Raji (cell line): ENCODE data around the gene PACSIN3.

Experiments used
- POLR2A ChIP-seq: IDR thresholded peaks from 2 replicates; pipeline ENCODE4 v1.6.1; 2011; ENCODE audit warnings: low read depth, low read length, control low read depth; ENCODE audit not compliant: insufficient read depth

Gene PACSIN3

GRCh38 chr11:47181271-47181670 is 5.0 kb downstream of the PACSIN3 start:
- no peak for TF ChIP-seq POLR2A

DNA sequence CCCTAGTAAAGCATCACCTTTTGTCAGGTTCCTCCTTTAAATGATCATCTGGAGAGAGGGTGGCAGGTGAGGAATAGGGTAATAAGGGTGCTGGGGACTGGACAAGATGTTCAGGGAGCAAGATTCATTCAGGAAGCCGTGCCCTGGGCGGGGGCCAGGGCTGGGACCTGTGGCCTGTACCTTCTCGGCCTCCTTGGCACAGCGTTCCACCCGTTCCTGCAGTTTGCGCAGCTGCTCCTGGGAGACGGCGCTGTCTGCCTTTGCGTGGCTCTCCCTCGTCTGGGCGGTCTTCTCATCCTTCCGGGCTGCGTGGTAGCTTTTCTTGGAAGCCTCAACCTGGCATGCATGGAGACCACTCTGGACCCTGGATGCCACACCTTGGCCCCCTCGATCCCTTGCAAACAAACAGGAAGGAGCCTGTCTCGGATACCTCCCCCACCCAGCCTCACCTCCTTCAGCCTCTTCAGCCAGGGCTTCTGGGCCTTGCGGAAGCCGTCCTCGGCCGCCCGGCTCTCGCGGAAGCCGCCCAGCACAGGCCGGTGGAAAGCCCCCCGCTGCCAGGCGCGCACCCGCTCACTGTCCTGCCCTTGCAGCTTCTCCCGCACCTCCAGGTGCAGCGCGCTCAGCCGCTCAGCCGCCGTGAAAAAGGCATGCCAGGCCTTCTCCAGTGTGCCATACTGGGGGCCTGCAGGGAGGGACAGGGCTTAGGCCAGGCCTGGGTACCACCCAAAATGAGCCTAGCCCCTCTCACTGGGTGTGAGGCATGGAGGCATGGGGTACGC is 6.0 kb downstream of the PACSIN3 start:
- no peak for TF ChIP-seq POLR2A

GRCh38 chr11:47179655-47179991 is 6.6 kb downstream of the PACSIN3 start:
- no peak for TF ChIP-seq POLR2A

DNA sequence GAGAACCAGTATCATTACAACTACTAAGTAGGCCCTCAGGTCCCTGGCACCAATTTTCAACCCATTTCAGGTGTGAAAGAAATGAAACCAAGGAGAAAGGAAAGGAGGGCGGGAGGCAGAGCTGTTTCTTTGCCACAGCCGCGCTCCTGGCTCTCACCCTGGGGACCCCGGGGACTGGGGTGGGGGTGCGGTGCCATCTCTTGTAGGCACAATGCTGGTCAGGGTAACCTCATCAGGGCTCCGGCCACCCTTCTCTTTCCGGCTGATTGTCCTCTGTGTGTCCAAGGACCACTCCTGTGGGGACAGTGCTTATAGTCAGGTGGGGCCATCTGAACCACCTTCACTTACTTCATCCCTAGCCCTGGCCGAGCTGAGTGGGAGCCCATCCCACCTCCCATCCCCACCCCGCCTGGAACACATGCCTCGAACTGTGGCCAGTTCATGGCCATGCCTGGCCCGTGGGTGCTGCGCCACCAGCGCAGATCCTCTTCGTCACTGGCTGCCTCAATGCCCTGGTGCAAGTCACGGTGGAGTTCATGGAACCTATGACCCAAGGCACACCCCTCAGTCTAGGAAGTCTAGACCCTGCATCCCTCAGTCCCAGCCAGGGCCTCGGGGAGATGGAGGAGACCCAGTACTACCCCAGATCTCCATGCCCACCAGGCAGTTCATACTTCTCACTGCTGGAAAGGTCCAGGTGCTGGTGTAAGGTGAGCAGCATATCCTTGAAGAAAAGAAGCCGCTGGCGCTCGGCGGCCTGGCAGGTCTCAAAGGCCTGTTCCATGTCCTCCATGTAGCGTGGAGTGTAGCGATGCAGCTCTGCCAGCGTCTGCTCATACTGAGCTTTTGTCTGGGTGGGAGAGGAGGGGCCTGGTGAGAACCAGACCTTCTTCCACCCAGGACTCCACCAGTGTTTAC is 7.2 kb downstream of the PACSIN3 start:
- TF ChIP-seq POLR2A: no peak

GRCh38 chr11:47178316-47178715 is 7.9 kb downstream of the PACSIN3 start:
- TF ChIP-seq POLR2A: no peak

- TF ChIP-seq POLR2A: no peak
Observed at GRCh38 chr11:47177846-47178245, 8.4 kb downstream of the PACSIN3 start.

DNA sequence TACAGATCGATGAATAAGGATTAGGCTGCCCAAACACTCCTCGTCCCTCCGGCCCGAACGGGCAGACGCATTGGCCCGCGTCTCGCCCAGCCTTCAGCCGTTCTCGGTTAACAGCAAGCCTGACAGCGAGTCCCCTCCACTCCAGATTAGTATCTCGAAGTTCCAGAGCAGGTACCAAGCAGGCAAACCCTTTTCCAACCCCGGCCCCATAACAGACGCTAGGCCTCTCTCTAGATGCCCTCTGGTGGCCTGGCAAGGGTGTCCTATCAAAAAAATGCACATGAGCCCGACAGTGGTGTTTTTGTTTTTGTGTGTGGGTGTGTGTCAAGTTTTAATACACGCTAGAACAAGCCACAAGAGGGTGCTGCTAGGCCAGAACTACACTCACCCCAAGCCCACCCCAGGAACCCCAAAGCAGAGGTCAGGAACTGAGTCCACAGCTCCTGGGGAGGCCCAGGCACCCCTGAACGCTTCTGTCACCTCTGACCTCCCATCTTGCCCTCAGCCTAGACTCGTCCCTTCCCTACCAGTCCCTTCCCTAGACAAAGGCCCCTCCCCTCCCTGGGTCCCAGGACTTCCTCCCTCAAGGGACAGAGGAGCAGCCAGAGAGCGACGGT is 8.9 kb downstream of the PACSIN3 start:
- TF ChIP-seq POLR2A: peak; percentile 51

- TF ChIP-seq POLR2A: peak; percentile 66
Observed at GRCh38 chr11:47176328-47177228, 9.7 kb downstream of the PACSIN3 start, which contains the start of gene ARFGAP2. ARFGAP2 (minus strand) TSS chr11:47176879; CDS start chr11:47176853, 26 bp downstream.

- no peak for TF ChIP-seq POLR2A
Observed at GRCh38 chr11:47175746-47176327, 10.4 kb downstream of the PACSIN3 start.

DNA sequence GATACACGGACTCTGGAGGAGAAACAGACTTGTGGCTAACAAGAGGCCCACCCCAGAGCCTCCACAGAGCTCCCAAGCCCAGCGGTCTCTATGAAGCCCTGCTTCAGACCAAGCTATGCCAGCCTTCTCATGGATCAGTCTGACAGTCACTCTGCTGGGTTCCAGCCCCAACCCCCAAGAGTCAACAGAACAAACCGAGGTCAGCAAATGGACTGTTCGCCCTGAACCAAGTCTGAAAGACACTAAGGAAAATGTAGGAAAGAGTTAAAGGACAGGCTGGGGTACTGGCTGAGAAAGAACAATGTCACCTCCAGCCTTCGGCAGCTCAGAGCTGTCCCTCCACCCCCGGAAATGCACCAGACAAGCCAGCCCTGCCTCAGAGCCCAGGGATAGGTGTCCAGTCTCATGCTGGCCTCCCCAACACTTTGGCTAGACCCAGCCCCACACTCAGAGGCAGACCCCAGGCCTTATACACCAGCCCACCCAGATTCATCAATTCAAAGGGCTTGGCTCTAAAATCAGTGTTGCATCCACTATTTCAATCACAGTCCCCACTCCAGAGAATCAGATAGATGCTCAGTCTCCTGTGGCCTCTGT is 13.4 kb downstream of the PACSIN3 start:
- no peak for TF ChIP-seq POLR2A

- no peak for TF ChIP-seq POLR2A
Observed at GRCh38 chr11:47171856-47172255, 14.4 kb downstream of the PACSIN3 start.

DNA sequence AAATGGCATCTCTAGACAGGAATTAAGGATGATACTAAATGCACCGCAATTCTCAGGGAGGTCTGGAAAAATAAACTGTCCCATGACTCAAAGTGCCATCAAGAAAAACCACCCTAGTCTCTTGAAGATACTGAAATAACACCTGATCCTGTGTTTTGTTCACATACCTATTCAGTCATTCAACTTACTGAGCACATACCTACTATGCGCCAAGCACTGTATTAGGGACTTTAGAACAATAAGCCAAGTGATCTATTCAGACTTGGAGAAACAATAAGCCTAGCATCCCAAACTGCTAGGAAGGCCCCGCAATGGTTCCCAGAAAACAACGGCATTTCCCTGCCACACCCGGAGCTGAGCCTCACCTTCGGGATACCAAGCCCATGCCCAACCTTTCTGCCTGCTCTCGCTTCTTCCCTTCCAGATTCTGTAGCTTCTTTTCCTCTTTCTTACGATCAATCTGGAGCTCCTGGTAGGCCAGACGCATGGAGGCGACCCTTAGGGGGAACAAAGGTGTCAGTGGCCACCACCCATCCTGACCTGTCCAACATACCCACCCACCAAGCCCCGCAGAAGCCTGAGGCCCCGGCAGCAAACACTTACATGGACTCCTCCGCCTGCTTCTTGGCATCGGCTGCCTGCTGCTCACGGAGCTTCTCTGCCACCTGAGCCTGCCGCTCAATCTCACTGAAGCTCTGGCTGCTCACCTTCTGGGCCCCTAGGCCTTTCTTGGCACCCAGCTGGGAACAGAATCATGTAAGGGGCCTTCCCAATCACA is 15.0 kb downstream of the PACSIN3 start:
- TF ChIP-seq POLR2A: no peak

- no peak for TF ChIP-seq POLR2A
Observed at GRCh38 chr11:47166368-47166767, 19.9 kb downstream of the PACSIN3 start.
